Neural cell (in vitro differentiated cells): Measurements from ENCODE around the gene C11orf97.

Experiments used
- CTCF ChIP-seq: fragments of 450-650 bp; IDR thresholded peaks from 2 replicates; pipeline ENCODE4 v1.5.1; 2014; ENCODE audit warnings: antibody characterized with exemption, mild to moderate bottlenecking, moderate library complexity; ENCODE audit not compliant: poor library complexity, severe bottlenecking
- EP300 ChIP-seq: fragments of 450-650 bp; conservative IDR thresholded peaks from 2 replicates; pipeline ENCODE4 v1.6.1; 2014; ENCODE audit warnings: antibody characterized with exemption, mild to moderate bottlenecking, moderate library complexity; ENCODE audit not compliant: poor library complexity, severe bottlenecking
- EZH2 ChIP-seq: fragments of 200-600, 300-800 bp; shearing (Covaris generic), sonication (generic); IDR thresholded peaks from 2 replicates; pipeline ENCODE4 v1.6.1; 2014; ENCODE audit warnings: antibody characterized with exemption, low read length, borderline replicate concordance, mild to moderate bottlenecking; ENCODE audit not compliant: insufficient read depth, poor library complexity, severe bottlenecking
- MXI1 ChIP-seq: fragments of 450-650 bp; conservative IDR thresholded peaks from 2 replicates; pipeline ENCODE4 v1.6.1; 2014; ENCODE audit warnings: antibody characterized with exemption, mild to moderate bottlenecking; ENCODE audit not compliant: poor library complexity, severe bottlenecking
- POLR2AphosphoS5 ChIP-seq: IDR thresholded peaks from 2 replicates; pipeline ENCODE4 v1.6.1; 2012
- RAD21 ChIP-seq: fragments of 450-650 bp; conservative IDR thresholded peaks from 2 replicates; pipeline ENCODE4 v1.6.1; 2014; ENCODE audit warnings: antibody characterized with exemption, mild to moderate bottlenecking, moderate library complexity
- REST ChIP-seq: IDR thresholded peaks from 2 replicates; pipeline ENCODE4 v1.6.1; 2012; ENCODE audit warnings: borderline replicate concordance
- SMC3 ChIP-seq: fragments of 450-650 bp; conservative IDR thresholded peaks from 2 replicates; pipeline ENCODE4 v1.6.1; 2014; ENCODE audit warnings: antibody characterized with exemption, mild to moderate bottlenecking, moderate library complexity; ENCODE audit not compliant: poor library complexity
- TAF1 ChIP-seq: IDR thresholded peaks from 2 replicates; pipeline ENCODE4 v1.6.1; 2012; ENCODE audit warnings: low read depth

- TF ChIP-seq MXI1: no peak
- TF ChIP-seq TAF1: no peak
- TF ChIP-seq REST: no peak
- no peak for TF ChIP-seq CTCF
- TF ChIP-seq EZH2: no peak
- TF ChIP-seq EP300: no peak
- TF ChIP-seq SMC3: no peak
- no peak for TF ChIP-seq RAD21
- TF ChIP-seq POLR2AphosphoS5: no peak
Observed at GRCh38 chr11:94526645-94527438, 14.6 kb downstream of the C11orf97 start.
